ENCODE results near the gene LNP1.

DNA sequence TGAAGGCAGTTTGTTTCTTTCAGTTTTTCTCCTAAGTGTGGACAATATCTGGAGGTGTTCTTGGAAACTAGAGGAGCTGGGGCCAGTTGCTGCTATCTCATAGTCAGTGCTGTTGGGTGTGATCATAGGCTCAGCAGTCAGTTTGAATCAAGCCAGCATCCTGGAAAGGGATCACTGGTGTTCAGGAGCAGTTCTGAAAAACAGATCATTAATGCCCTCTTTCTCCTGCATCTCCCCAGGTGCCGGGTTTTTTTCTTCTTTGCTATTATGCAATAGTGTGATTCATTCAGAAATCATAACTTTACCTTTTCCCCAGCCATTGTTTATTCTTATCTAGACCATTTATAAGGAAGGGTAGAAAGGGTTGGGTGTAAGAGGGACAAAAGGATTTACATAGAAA, 24.0 kb downstream of the LNP1 start:
- TF ChIP-seq CTCF (IDR thresholded peaks at IDR 0.05): no peak
- no peak for TF ChIP-seq POLR2AphosphoS5 (IDR thresholded peaks at IDR 0.05)
- TF ChIP-seq EP300 (IDR thresholded peaks at IDR 0.05; ENCODE audit: low read depth): no peak
